ENCODE results near the gene SMAD3.
"Not testable (repeated sequence)": the region's sequence is repeated elsewhere in the genome, so short reads cannot be mapped to it uniquely, and the experiment has no call there.

SMAD3 gene

DNA sequence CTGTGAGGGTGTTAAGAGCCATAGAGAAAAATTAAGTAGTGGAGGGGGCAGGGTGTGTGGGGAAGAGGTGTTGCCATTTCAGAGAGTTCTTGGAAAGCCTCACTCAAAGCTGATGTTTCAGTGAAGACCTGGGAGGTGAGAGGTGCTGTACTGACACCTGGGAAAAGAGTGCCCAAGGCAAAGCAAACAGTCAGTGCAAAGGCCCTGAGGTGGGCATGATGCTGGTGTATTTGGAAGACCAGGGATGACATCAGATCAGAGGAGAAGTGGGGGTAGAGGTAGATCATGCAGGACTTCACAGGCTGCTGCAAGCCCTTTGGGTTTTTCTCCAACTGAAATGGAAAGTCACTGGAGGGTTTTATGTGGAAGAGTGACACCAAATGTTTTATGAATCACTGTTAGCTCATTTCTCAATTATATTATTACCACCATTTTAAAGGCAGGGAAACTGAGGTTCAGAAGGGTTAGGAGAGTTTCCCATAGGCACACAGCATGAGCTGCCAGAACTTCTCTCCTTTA, 42.8 kb upstream of the SMAD3 start:
- no peak overlapping the region for H3K27ac ChIP-seq
- TF ChIP-seq, protein P1, sequence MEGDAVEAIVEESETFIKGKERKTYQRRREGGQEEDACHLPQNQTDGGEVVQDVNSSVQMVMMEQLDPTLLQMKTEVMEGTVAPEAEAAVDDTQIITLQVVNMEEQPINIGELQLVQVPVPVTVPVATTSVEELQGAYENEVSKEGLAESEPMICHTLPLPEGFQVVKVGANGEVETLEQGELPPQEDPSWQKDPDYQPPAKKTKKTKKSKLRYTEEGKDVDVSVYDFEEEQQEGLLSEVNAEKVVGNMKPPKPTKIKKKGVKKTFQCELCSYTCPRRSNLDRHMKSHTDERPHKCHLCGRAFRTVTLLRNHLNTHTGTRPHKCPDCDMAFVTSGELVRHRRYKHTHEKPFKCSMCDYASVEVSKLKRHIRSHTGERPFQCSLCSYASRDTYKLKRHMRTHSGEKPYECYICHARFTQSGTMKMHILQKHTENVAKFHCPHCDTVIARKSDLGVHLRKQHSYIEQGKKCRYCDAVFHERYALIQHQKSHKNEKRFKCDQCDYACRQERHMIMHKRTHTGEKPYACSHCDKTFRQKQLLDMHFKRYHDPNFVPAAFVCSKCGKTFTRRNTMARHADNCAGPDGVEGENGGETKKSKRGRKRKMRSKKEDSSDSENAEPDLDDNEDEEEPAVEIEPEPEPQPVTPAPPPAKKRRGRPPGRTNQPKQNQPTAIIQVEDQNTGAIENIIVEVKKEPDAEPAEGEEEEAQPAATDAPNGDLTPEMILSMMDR (conservative IDR thresholded peaks at IDR 0.05) = no peak

DNA sequence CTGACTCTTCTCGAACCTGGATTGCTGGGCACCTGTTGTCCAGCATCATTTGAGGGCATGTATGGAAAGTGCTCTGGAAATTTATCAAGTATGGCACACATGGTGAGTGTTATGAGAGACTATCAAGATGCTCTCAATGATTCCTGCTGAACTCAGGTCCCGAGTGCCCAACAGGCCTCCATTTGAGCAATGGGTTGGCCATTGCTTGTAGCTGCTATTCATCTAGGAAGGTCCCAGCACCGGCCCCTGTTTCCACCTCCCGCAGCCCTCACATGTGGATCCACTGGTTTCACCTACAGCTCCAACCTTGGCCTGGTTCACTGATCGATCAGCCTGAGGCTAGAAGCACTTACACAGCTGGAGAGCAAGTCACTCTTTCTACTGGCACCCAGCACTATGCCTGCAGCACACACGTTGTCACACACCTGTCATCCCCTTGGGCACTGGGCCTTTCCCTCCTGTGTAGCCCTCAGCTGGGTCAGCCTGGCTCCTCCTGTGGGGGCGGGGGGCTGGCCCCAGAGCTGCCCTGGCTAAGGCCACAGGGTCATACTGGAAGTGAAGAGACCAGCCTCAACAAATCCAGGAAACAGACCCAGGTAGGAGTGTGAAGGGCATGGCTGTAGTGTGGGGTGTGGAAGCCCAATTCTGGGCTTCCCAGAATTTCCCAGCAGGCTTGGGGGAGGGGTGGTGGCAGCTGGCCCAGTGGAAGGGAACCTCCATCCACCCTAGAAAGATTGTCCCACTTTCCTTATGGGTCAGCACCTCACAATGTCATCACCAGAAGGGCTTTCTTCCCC, 41.7 kb upstream of the SMAD3 start:
- TF ChIP-seq, protein P1 (conservative IDR thresholded peaks at IDR 0.05) = no peak
- no peak overlapping the region for H3K27ac ChIP-seq

DNA sequence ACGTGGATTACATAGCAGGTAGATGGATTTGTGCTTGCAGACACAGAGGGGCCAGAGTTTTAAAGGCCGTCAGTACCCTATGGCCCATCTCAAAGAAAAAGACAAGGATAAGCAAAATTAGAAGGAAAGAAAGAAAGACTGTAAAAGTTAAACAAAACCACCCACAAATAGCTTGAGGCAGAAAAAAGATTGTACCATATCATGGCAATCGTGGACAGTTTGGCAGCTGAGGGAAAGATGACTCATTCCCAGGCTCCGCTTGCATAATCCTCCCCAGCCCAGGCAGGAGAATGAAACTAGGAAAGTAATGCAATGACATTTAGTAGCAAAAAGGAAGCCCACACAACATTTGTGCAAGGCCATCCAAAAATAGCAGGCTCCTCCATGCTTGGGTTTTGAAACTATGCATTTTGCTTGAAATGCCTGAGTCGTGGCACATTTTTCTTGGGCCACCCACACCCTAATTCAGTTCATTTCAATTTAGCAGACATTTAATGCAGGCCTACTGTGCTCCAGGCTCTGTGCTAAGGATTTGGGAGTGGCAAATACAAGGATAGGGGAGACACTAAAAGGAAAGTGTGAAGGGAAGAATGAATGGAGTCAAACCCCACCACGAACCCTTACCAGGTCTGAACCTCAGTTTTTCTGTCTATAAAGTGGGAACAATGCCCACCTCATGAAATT, 40.9 kb upstream of the SMAD3 start:
- TF ChIP-seq, protein P1 (conservative IDR thresholded peaks at IDR 0.05) = no peak
- peak overlapping the region; percentile 59 for H3K27ac ChIP-seq

DNA sequence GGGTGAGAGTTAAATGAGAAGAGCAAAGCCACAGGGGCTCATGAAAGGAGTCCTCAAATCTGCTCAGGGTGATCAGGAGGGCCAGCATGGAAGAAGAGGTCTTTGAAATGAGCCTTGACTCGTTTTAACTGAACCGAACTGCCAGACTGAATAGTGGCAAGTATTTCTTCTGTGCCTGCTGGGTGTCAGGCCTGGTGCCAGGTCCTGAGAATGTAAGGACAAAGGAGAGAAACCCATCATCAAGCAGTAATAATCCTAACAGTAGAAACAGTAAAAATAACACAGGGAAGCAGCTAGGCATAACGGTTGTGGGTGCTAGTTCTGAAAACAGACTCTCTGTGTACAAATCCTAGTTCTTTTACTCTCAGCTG, 40.4 kb upstream of the SMAD3 start:
- H3K27ac ChIP-seq = peak overlapping the region; percentile 59

DNA sequence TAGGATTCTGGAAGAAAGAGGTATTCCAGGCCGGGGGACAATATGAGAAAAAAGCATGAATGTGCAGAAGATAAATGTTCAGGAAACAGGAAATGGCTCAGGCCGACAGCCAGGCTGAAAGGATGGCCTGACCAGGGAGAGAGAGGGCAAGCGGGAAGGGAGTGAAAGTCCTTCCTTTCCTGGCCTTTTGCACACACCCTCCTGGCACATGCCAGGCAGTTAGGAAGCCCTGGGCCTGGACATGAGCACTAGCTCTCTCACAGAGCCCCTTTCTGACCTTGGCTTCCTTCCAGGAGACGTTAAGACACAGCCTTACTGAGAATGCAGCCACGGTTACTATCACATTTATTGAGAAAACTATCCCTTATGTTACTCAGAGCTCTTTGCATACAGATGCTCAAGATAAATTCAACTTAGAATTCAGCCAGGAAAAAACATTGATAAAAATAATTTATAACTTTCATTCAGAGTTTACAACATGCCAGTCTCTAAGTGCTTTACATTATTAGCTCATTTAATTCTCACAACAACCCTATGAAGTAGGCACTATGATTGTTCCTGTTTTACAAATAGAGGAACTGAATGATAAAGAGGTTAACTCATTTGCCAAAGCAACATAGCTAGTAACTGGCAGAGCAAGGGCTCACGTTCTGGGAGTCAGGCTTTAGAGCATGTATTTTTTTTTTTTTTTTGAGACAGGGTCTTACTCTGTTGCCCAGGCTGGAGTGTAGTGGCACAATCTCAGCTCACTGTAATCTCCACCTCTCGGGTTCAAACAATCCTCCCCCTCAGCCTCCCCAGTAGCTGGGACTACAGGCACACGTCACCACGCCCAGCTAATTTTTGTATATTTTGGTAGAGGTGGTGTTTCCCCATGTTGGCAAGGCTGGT, 39.4 kb upstream of the SMAD3 start:
- H3K27ac ChIP-seq = peak overlapping the region; percentile 59
- TF ChIP-seq, protein P1 (conservative IDR thresholded peaks at IDR 0.05) = no peak

More for the DNA sequence above, 40.4 kb upstream of the SMAD3 start:
- TF ChIP-seq, protein P1 (conservative IDR thresholded peaks at IDR 0.05) = no peak

DNA sequence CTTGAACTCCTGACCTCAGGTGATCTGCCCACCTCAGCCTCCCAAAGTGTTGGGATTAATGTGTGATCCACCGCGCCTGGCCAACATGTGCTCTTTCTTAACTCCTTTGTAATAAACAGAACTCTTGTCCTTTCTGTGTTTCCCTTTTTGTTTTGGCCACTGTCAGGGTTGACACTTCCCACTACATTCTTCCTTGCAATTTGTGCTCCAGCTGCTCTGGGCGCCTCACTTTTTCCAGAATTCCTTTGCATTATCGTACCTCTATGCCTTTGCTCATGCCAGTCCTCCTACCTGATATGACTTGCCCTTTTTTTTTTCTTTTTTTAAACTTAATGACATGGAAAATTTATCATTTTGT, 38.8 kb upstream of the SMAD3 start:
- peak overlapping the region; percentile 59 for H3K27ac ChIP-seq
- TF ChIP-seq, protein P1 (conservative IDR thresholded peaks at IDR 0.05) = no peak

DNA sequence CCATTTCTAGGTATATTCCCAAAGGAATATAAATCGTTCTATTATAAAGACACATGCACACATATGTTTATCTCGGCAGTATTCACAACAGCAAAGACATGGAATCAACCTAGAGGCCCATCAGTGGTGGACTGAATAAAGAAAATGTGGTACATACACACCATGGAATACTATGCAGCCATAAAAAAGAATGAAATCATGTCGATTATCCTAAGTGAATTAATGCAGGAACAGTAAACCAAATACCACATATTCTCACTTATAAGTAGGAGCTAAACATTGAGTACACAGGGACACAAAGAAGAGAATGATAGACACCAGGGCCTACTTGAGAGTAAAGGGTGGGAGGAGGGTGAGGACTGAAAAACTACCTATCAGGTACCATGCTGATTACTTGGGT, 37.0 kb upstream of the SMAD3 start:
- H3K27ac ChIP-seq = not testable (repeated sequence)

All from VCaP (cell line).